ENCODE data around the gene MACF1. TPM values are rescaled to one million over a fixed set of nuclear protein-coding genes. Genes with fewer than 3 reads are reported as not detected.
"Not testable (repeated sequence)": the region's sequence is repeated elsewhere in the genome, so short reads cannot be mapped to it uniquely, and the experiment has no call there.

The MACF1 gene
- total and polyA plus RNA-seq, 4 donors, result 23.3 to 216 (median 51.2) TPM

GRCh38 chr1:39466413-39467107 lies 262.1 kb downstream of the MACF1 start:
- Histone ChIP-seq H3K27me3 (ENCODE audit: control insufficient read depth in 4 of 4, insufficient read depth in 4 of 4, low read length in 3 of 4) (no peaks in the 10 kb centered on the region), H3K9me3 (ENCODE audit: control insufficient read depth in 4 of 4, low read length in 3 of 4) (no peaks in the 10 kb centered on the region), H3K27ac (ENCODE audit: low read depth in 1 of 2, low read length in 2 of 2) (no peak overlapping the region), H3K36me3 (ENCODE audit: control insufficient read depth in 4 of 4, insufficient read depth in 3 of 4, low read depth in 1 of 4, low read length in 3 of 4) (peaks cover 17 to 85% (median 67%) of the 10 kb centered on the region in 4 donors), H3K9ac (ENCODE audit: low read depth in 1 of 2, low read length in 2 of 2) (no peak overlapping the region), H3K4me3 (ENCODE audit: low read depth in 1 of 3, low read length in 3 of 3) (no peak overlapping the region), H3K4me1 (ENCODE audit: control insufficient read depth in 4 of 4, insufficient read depth in 4 of 4, low read length in 3 of 4) (no peaks in the 10 kb centered on the region)
- no peak for TF ChIP-seq NR2F2 (IDR thresholded peaks at IDR 0.05)
- no peak for TF ChIP-seq RXRA (IDR thresholded peaks at IDR 0.05)
- TF ChIP-seq HNF4A (conservative IDR thresholded peaks at IDR 0.05), result no peak
- no peak for TF ChIP-seq CTCF (IDR thresholded peaks at IDR 0.05; ENCODE audit: low read depth, low read length, missing input control)
- TF ChIP-seq, protein P1, sequence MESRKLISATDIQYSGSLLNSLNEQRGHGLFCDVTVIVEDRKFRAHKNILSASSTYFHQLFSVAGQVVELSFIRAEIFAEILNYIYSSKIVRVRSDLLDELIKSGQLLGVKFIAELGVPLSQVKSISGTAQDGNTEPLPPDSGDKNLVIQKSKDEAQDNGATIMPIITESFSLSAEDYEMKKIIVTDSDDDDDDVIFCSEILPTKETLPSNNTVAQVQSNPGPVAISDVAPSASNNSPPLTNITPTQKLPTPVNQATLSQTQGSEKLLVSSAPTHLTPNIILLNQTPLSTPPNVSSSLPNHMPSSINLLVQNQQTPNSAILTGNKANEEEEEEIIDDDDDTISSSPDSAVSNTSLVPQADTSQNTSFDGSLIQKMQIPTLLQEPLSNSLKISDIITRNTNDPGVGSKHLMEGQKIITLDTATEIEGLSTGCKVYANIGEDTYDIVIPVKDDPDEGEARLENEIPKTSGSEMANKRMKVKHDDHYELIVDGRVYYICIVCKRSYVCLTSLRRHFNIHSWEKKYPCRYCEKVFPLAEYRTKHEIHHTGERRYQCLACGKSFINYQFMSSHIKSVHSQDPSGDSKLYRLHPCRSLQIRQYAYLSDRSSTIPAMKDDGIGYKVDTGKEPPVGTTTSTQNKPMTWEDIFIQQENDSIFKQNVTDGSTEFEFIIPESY (IDR thresholded peaks at IDR 0.05), result no peak
- TF ChIP-seq YY1 (IDR thresholded peaks at IDR 0.05), result no peak
- TF ChIP-seq SP1 (IDR thresholded peaks at IDR 0.05), result no peak
- no peak for TF ChIP-seq FOXA1 (IDR thresholded peaks at IDR 0.05)
- 91% methylated on average over 3 of the region's 3 CpGs for WGBS
- DNase-seq (ENCODE audit: low spot score), result no peak

DNA sequence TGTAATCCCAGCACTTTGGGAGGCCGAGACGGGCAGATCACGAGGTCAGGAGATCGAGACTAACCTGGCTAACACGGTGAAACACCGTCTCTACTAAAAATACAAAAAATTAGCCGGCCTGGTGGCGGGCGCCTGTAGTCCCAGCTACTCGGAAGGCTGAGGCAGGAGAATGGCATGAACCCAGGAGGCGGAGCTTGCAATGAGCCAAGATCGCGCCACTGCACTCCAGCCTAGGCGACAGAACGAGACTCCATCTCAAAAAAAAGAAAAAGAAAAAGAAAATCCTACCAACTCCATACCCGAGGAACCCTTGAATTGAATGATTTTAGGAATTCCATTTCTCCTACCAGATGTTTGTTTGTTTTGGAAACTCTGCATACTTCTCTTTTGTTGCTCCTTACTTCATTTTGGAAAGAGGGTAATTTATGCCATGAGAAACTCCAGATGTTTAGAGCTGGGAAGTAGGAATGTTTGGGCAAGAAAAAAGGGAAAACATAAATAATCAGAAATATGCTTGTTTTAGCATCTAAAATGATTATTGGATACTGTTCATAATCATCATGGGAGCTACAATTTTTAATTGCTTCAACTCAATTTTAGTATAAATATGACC lies 262.7 kb downstream of the MACF1 start:
- H3K36me3 ChIP-seq (ENCODE audit: control insufficient read depth in 4 of 4, insufficient read depth in 3 of 4, low read depth in 1 of 4, low read length in 3 of 4), result peaks cover 17 to 84% (median 68%) of the 10 kb centered on the region in 4 donors
- H3K9ac ChIP-seq (ENCODE audit: low read depth in 1 of 2, low read length in 2 of 2); H3K4me1 ChIP-seq (ENCODE audit: control insufficient read depth in 4 of 4, insufficient read depth in 4 of 4, low read length in 3 of 4); DNase-seq (ENCODE audit: low spot score); H3K9me3 ChIP-seq (ENCODE audit: control insufficient read depth in 4 of 4, low read length in 3 of 4); H3K4me3 ChIP-seq (ENCODE audit: low read depth in 1 of 3, low read length in 3 of 3); H3K27me3 ChIP-seq (ENCODE audit: control insufficient read depth in 4 of 4, insufficient read depth in 4 of 4, low read length in 3 of 4); H3K27ac ChIP-seq (ENCODE audit: low read depth in 1 of 2, low read length in 2 of 2): not testable (repeated sequence)
- 94% methylated on average over 16 of the region's 16 CpGs for WGBS

DNA sequence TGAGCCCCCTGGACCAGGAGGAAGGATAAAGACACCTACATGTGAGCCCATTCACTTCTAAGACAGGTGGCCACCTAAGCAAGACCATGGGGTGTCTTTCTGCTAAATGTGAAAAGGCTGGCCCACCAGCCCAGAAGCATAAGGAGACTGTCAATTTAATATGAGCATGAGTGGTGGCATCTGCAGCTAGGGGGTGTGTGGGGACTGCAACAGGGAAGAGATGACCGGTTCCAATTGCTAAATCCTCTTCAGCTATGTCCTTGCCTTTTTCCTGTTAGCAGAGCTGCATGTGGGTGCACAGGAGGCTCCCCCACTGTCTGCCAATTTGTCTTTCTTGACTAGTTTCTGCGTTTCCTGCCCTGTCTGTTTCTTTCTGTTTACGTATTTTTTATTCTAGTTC lies 264.7 kb downstream of the MACF1 start:
- H3K9me3 ChIP-seq (ENCODE audit: control insufficient read depth in 4 of 4, low read length in 3 of 4), result no peaks in the 10 kb centered on the region
- H3K27me3 ChIP-seq (ENCODE audit: control insufficient read depth in 4 of 4, insufficient read depth in 4 of 4, low read length in 3 of 4), result no peaks in the 10 kb centered on the region
- H3K9ac ChIP-seq (ENCODE audit: low read depth in 1 of 2, low read length in 2 of 2), result no peak overlapping the region
- DNase-seq (ENCODE audit: low spot score), result no peak
- H3K27ac ChIP-seq (ENCODE audit: low read depth in 1 of 2, low read length in 2 of 2), result no peak overlapping the region
- peaks cover 15 to 82% (median 63%) of the 10 kb centered on the region in 4 donors for H3K36me3 ChIP-seq (ENCODE audit: control insufficient read depth in 4 of 4, insufficient read depth in 3 of 4, low read depth in 1 of 4, low read length in 3 of 4)
- no peak for TF ChIP-seq FOXA1 (IDR thresholded peaks at IDR 0.05)
- TF ChIP-seq, protein P2, sequence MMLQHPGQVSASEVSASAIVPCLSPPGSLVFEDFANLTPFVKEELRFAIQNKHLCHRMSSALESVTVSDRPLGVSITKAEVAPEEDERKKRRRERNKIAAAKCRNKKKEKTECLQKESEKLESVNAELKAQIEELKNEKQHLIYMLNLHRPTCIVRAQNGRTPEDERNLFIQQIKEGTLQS (IDR thresholded peaks at IDR 0.05), result no peak
- no peak for TF ChIP-seq HNF4A (conservative IDR thresholded peaks at IDR 0.05)
- no peak for TF ChIP-seq EGR1 (IDR thresholded peaks at IDR 0.05; ENCODE audit: low read depth in 2 of 2)
- no peak for TF ChIP-seq NR2F2 (IDR thresholded peaks at IDR 0.05)
- TF ChIP-seq, protein P3, sequence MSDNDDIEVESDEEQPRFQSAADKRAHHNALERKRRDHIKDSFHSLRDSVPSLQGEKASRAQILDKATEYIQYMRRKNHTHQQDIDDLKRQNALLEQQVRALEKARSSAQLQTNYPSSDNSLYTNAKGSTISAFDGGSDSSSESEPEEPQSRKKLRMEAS (IDR thresholded peaks at IDR 0.05), result no peak
- no peak for TF ChIP-seq RAD21 (IDR thresholded peaks at IDR 0.05)
- no peak for TF ChIP-seq GABPA (IDR thresholded peaks at IDR 0.05 in 1 of 2, conservative IDR thresholded peaks at IDR 0.05 in 1 of 2)
- no peak for TF ChIP-seq TAF1 (conservative IDR thresholded peaks at IDR 0.05)
- no peak for TF ChIP-seq RXRA (IDR thresholded peaks at IDR 0.05)
- TF ChIP-seq YY1 (IDR thresholded peaks at IDR 0.05), result no peak
- no peak for TF ChIP-seq JUND (IDR thresholded peaks at IDR 0.05)
- TF ChIP-seq REST (IDR thresholded peaks at IDR 0.05), result no peak
- TF ChIP-seq HNF4G (IDR thresholded peaks at IDR 0.05), result no peak
- no peak for TF ChIP-seq SP1 (IDR thresholded peaks at IDR 0.05)
- TF ChIP-seq FOXA2 (IDR thresholded peaks at IDR 0.05), result no peak
- no peaks in the 10 kb centered on the region for H3K4me1 ChIP-seq (ENCODE audit: control insufficient read depth in 4 of 4, insufficient read depth in 4 of 4, low read length in 3 of 4)
- no peak overlapping the region for H3K4me3 ChIP-seq (ENCODE audit: low read depth in 1 of 3, low read length in 3 of 3)
- WGBS, result 84% methylated on average over 3 of the region's 3 CpGs
